ENCODE measurements around the gene STK17A.

Gene STK17A

GRCh38 chr7:43637114-43637806 is 54.4 kb downstream of the STK17A start:
- ATAC-seq = peak; percentile 52
- TF ChIP-seq RARB (CRISPR knock-in tag; IDR thresholded peaks at IDR 0.05) (peak; percentile 70; the same call in 1 of the 2 replicates), TCF4 (CRISPR knock-in tag; IDR thresholded peaks at IDR 0.05; ENCODE audit: borderline replicate concordance) (no peak), ZFP30 (CRISPR knock-in tag; IDR thresholded peaks at IDR 0.05) (no peak), ESRRG (CRISPR knock-in tag; IDR thresholded peaks at IDR 0.05) (no peak), PPARA (CRISPR knock-in tag; IDR thresholded peaks at IDR 0.05; ENCODE audit: borderline replicate concordance) (no peak), CSDC2 (CRISPR knock-in tag; IDR thresholded peaks at IDR 0.05) (peak; percentile 15; the same call in 1 of the 2 replicates), CREB5 (CRISPR knock-in tag; IDR thresholded peaks at IDR 0.05; ENCODE audit: low read depth) (no peak), ISL1 (CRISPR knock-in tag; IDR thresholded peaks at IDR 0.05) (peak; percentile 62; the same call in 1 of the 2 replicates), CSRNP3 (CRISPR knock-in tag; IDR thresholded peaks at IDR 0.05) (no peak), GLIS3 (CRISPR knock-in tag; IDR thresholded peaks at IDR 0.05) (no peak), POU6F1 (CRISPR knock-in tag; IDR thresholded peaks at IDR 0.05; ENCODE audit: borderline replicate concordance, low read depth) (no peak), ARNTL (CRISPR knock-in tag; IDR thresholded peaks at IDR 0.05; ENCODE audit: borderline replicate concordance, low read depth) (no peak), ZNF8 (CRISPR knock-in tag; IDR thresholded peaks at IDR 0.05) (peak; percentile 7; the same call in 1 of the 2 replicates), TSHZ2 (CRISPR knock-in tag; IDR thresholded peaks at IDR 0.05) (no peak), BACH2 (CRISPR knock-in tag; IDR thresholded peaks at IDR 0.05; ENCODE audit: borderline replicate concordance) (no peak), TOX (CRISPR knock-in tag; IDR thresholded peaks at IDR 0.05; ENCODE audit: borderline replicate concordance) (peak; percentile 88), SNAI2 (CRISPR knock-in tag; IDR thresholded peaks at IDR 0.05) (no peak), ZFP3 (CRISPR knock-in tag; IDR thresholded peaks at IDR 0.05) (no peak; the same call in 1 of the 2 replicates), ZNF565 (CRISPR knock-in tag; conservative IDR thresholded peaks at IDR 0.05; ENCODE audit: low read depth) (no peak), OSR1 (CRISPR knock-in tag; IDR thresholded peaks at IDR 0.05) (no peak), PATZ1 (CRISPR knock-in tag; IDR thresholded peaks at IDR 0.05; ENCODE audit: borderline replicate concordance) (peak; percentile 69; the same call in 1 of the 2 replicates), ZNF70 (CRISPR knock-in tag; IDR thresholded peaks at IDR 0.05) (no peak), ZC3H10 (CRISPR knock-in tag; IDR thresholded peaks at IDR 0.05) (peak; percentile 59; the same call in 1 of the 2 replicates)

- ATAC-seq = peak; percentile 57
- peak; percentile 45; the same call in 1 of the 2 replicates for TF ChIP-seq ZC3H10 (CRISPR knock-in tag; IDR thresholded peaks at IDR 0.05)
- TF ChIP-seq ARNTL (CRISPR knock-in tag; IDR thresholded peaks at IDR 0.05; ENCODE audit: borderline replicate concordance, low read depth) = no peak
- TF ChIP-seq CSRNP3 (CRISPR knock-in tag; IDR thresholded peaks at IDR 0.05) = no peak
- TF ChIP-seq ZNF70 (CRISPR knock-in tag; IDR thresholded peaks at IDR 0.05) = no peak
- TF ChIP-seq ISL1 (CRISPR knock-in tag; IDR thresholded peaks at IDR 0.05) = peak; percentile 80
- 0 out of 2 replicates have a peak, but pooled peaks have one; percentile 39 for TF ChIP-seq PATZ1 (CRISPR knock-in tag; IDR thresholded peaks at IDR 0.05; ENCODE audit: borderline replicate concordance)
- TF ChIP-seq TCF4 (CRISPR knock-in tag; IDR thresholded peaks at IDR 0.05; ENCODE audit: borderline replicate concordance) = no peak
- TF ChIP-seq SNAI2 (CRISPR knock-in tag; IDR thresholded peaks at IDR 0.05) = no peak
- TF ChIP-seq OSR1 (CRISPR knock-in tag; IDR thresholded peaks at IDR 0.05) = no peak; the same call in 1 of the 2 replicates
- no peak for TF ChIP-seq PPARA (CRISPR knock-in tag; IDR thresholded peaks at IDR 0.05; ENCODE audit: borderline replicate concordance)
- TF ChIP-seq RARB (CRISPR knock-in tag; IDR thresholded peaks at IDR 0.05) = peak; percentile 84
- TF ChIP-seq ZNF565 (CRISPR knock-in tag; conservative IDR thresholded peaks at IDR 0.05; ENCODE audit: low read depth) = no peak
- 0 out of 2 replicates have a peak, but pooled peaks have one; percentile 57 for TF ChIP-seq CSDC2 (CRISPR knock-in tag; IDR thresholded peaks at IDR 0.05)
- no peak for TF ChIP-seq TOX (CRISPR knock-in tag; IDR thresholded peaks at IDR 0.05; ENCODE audit: borderline replicate concordance)
- TF ChIP-seq ZFP30 (CRISPR knock-in tag; IDR thresholded peaks at IDR 0.05) = no peak
- 0 out of 2 replicates have a peak, but pooled peaks have one; percentile 25 for TF ChIP-seq ZFP3 (CRISPR knock-in tag; IDR thresholded peaks at IDR 0.05)
- peak; percentile 68; the same call in 1 of the 2 replicates for TF ChIP-seq ESRRG (CRISPR knock-in tag; IDR thresholded peaks at IDR 0.05)
Measured at GRCh38 chr7:43639858-43640491, 57.1 kb downstream of the STK17A start.

All from SK-N-SH treated with all-trans-retinoic acid at 6 μM for 48 hours (cell line).